ENCODE results near the gene PSEN1.

Gene PSEN1

GRCh38 chr14:73243341-73243740, 107.0 kb downstream of the PSEN1 start:
- no peak for DNase-seq (ENCODE audit: extremely low read depth, low read depth)
- TF ChIP-seq CTCF (IDR thresholded peaks at IDR 0.05; ENCODE audit: low read depth, low read length): no peak

- TF ChIP-seq CTCF (IDR thresholded peaks at IDR 0.05; ENCODE audit: low read depth, low read length): no peak
- no peak for DNase-seq (ENCODE audit: extremely low read depth, low read depth)
These were observed 107.4 kb downstream of the PSEN1 start for GRCh38 chr14:73243748-73244147.

DNA sequence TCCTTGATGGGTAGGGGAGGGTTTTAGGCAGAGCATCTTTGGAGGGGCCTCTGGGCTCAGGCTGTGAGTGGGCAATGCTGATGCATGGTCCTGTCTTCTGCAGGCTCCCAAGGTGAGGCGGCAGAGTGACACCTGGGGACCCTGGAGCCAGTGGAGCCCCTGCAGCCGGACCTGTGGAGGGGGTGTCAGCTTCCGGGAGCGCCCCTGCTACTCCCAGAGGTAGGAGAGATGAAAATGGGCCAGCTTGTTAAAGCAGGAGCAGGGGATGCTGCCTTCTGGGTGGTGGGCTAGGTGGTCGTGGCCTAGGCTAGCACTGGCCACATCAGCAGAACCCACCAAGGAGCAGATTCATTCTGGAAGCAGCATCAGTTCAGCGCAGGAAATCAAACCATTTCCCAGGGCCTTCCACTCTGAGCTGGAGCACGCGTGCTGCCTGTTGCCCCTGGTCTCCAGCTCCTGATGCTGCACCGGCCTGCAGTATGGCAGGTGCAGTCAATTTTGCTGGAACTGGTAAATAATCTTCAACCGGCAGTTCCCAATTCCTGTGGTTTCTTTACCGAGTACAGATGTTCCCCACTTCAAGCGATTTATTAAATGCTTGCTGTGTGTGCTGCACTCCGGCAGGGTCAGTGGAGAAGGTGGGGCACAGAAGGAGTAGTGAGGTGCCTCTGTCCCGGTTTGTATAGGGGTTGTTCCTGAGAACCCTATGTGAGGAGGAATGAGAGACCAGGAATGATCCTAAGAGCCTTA, 108.4 kb downstream of the PSEN1 start:
- TF ChIP-seq CTCF (IDR thresholded peaks at IDR 0.05; ENCODE audit: low read depth, low read length): no peak

DNA sequence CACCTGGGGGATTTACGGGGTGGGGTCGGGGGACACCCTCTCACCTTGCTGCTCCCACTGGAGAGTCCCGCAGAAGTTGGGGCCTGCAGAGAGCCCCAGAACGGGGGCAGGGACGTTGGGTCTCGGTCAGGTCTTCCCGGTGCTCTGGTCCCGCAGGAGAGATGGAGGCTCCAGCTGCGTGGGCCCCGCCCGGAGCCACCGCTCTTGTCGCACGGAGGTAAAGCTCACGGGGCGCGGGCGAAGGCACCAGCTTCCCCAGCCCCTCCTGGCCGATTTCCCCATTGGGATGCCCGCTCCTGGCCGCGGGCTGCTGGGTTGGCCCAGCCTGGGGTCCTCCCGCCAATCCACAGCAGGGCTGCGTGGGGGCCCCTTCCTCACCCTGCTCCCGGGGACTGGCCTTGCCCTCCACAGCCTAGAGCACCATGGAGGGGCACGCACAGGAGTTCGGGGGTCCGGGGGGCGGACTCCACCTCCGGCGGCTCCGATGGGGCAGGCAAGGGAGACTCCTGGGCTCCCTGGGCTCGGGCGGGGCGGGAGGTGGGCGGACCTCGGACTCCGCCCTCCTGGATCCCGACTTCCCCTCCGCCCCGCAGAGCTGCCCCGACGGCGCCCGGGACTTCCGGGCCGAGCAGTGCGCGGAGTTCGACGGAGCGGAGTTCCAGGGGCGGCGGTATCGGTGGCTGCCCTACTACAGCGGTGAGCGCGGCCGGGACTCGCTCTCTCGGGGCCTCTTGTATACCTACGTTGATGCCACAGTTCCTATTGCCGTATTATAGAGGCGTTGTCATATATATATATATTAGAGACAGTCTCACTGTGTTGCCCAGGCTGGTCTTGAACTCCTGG, 109.4 kb downstream of the PSEN1 start:
- TF ChIP-seq CTCF (IDR thresholded peaks at IDR 0.05; ENCODE audit: low read depth, low read length): no peak
- no peak for DNase-seq (ENCODE audit: extremely low read depth, low read depth)

More for the DNA sequence above, 108.4 kb downstream of the PSEN1 start:
- DNase-seq (ENCODE audit: extremely low read depth, low read depth): no peak

DNA sequence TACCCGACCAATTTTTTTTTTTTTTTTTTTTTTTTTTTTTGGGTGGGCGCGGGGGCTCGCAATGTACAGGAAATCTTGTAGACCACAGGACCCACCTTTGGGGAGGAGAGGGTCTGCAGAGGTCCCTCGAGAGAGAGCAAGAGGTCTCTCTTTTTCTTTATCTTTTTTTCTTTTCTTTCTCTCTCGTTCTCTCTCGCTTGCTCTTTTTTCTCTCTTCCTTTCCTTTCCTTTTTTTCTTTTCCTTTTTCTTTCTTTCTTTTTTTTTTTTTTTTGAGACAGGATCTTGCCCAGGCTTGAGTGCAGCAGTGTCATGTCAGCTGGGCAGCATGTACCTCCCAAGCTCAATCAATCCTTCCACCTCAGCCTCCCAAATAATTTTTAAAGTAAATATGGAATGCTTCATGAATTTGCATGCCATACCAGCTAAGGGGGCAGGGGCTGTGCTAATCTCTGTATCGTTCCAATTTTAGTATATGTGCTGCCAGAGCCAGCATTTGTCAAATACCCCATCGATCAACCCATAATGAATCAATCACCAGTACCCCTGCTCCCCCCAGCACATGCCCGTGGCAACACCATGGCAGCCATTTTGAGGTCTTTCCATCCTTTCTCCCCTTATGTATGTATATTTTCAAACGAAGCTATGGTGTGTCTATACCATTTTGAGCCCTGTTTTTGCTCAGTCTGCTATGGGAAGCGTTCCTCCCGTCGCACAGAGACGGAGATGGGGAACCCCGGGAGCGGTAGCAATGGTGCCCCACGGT, 110.3 kb downstream of the PSEN1 start:
- no peak for TF ChIP-seq CTCF (IDR thresholded peaks at IDR 0.05; ENCODE audit: low read depth, low read length)
- no peak for DNase-seq (ENCODE audit: extremely low read depth, low read depth)

- DNase-seq (ENCODE audit: extremely low read depth, low read depth): no peak
- TF ChIP-seq CTCF (IDR thresholded peaks at IDR 0.05; ENCODE audit: low read depth, low read length): no peak
These were observed 112.0 kb downstream of the PSEN1 start for GRCh38 chr14:73248108-73248868.

All from AG09319 (cell line).